Muscle of leg (tissue), 11 donors: ENCODE measurements around the gene CES4A. TPM values are rescaled to one million over a fixed set of nuclear protein-coding genes. Genes with fewer than 3 reads are reported as not detected.
"Not testable (repeated sequence)": the region's sequence is repeated elsewhere in the genome, so short reads cannot be mapped to it uniquely, and the experiment has no call there.

Source experiments
- DNase-seq: peaks from one replicate; pipeline ENCODE4 v3.0.0; 2013
- H3K27ac ChIP-seq: one replicate; pipeline ENCODE4 v1.5.1; 2013; ENCODE audit warnings: mild to moderate bottlenecking, low read length, control low read depth
- H3K27me3 ChIP-seq: one replicate; pipeline ENCODE4 v1.6.1; 2013; ENCODE audit warnings: low read length; ENCODE audit not compliant: control insufficient read depth, insufficient read depth
- H3K36me3 ChIP-seq: one replicate; pipeline ENCODE4 v1.6.1; 2013; ENCODE audit warnings: low read length; ENCODE audit not compliant: control insufficient read depth, insufficient read depth
- H3K4me1 ChIP-seq: one replicate; pipeline ENCODE4 v1.6.1; 2013; ENCODE audit warnings: low read length; ENCODE audit not compliant: control insufficient read depth, insufficient read depth
- H3K4me3 ChIP-seq: one replicate; pipeline ENCODE4 v1.5.1; 2013; ENCODE audit warnings: low read length, control low read depth
- H3K9me3 ChIP-seq: replicated peaks from 2 replicates; pipeline ENCODE4 v1.6.1; 2013; ENCODE audit warnings: low read depth, low read length; ENCODE audit not compliant: control insufficient read depth
- WGBS: methylation state at CpG from one replicate; pipeline ENCODE4 v1.1.5; 2013; ENCODE audit warnings: missing lambda C conversion rate; ENCODE audit not compliant: insufficient coverage; 5-methylcytosine and 5-hydroxymethylcytosine counted together
- polyA plus RNA-seq, 8 donors: library from polyadenylated mRNA; unstranded; fragments of 120-200 nt; gene quantifications; one replicate each; pipeline versions ENCODE4 v1.2.1 to v1.2.3, GENCODE V29; 2013; ENCODE audit warnings: inconsistent platforms in 1 of 8, low replicate concordance in 1 of 8; ENCODE audit not compliant: insufficient read length in 8 of 8, insufficient read depth in 1 of 8
- total RNA-seq: library from RNA; stranded (reverse); fragments of 120-200 nt; gene quantifications from one replicate; pipeline ENCODE4 v1.2.4, GENCODE V29; 2013

Gene CES4A
- total and polyA plus RNA-seq, 9 donors: 1.5 to 5.3 (median 3.2) TPM

GRCh38 chr16:66983033-66983432 is 5.4 kb upstream of the CES4A start:
- Histone ChIP-seq H3K4me1 (peaks cover 2% of the 10 kb centered on the region), H3K27me3 (peaks cover 4% of the 10 kb centered on the region), H3K36me3 (no peaks in the 10 kb centered on the region), H3K4me3 (no peak overlapping the region), H3K27ac (no peak overlapping the region), H3K9me3 (no peaks in the 10 kb centered on the region)
- WGBS: 96% methylated on average over 4 of the region's 9 CpGs
- no peak for DNase-seq

GRCh38 chr16:66984892-66985311 is 3.5 kb upstream of the CES4A start:
- Histone ChIP-seq H3K9me3 (no peaks in the 10 kb centered on the region), H3K4me1 (peaks cover 11% of the 10 kb centered on the region), H3K4me3 (no peak overlapping the region), H3K36me3 (no peaks in the 10 kb centered on the region), H3K27ac (no peak overlapping the region), H3K27me3 (no peaks in the 10 kb centered on the region)
- WGBS: 82% methylated on average over 3 of the region's 4 CpGs
- DNase-seq: no peak

- no peak overlapping the region for H3K4me3 ChIP-seq
- no peak overlapping the region for H3K27ac ChIP-seq
- no peaks in the 10 kb centered on the region for H3K27me3 ChIP-seq
- DNase-seq: no peak
- WGBS: no CpG with 5 or more reads among the region's 6 CpGs
- H3K9me3 ChIP-seq: no peaks in the 10 kb centered on the region
- peaks cover 11% of the 10 kb centered on the region for H3K4me1 ChIP-seq
- no peaks in the 10 kb centered on the region for H3K36me3 ChIP-seq
Observed at GRCh38 chr16:66986559-66986958, 1.8 kb upstream of the CES4A start.

- no CpG with 5 or more reads among the region's 2 CpGs for WGBS
- Histone ChIP-seq H3K27ac (no peak overlapping the region), H3K4me3 (no peak overlapping the region), H3K4me1 (peaks cover 11% of the 10 kb centered on the region), H3K9me3 (no peaks in the 10 kb centered on the region), H3K27me3 (no peaks in the 10 kb centered on the region), H3K36me3 (no peaks in the 10 kb centered on the region)
- DNase-seq: no peak
Observed at GRCh38 chr16:66991545-66992077, 3.2 kb downstream of the CES4A start.

GRCh38 chr16:66993558-66993957 is 5.2 kb downstream of the CES4A start:
- not testable (repeated sequence) for H3K27me3 ChIP-seq, DNase-seq, H3K9me3 ChIP-seq, H3K27ac ChIP-seq, H3K36me3 ChIP-seq, H3K4me3 ChIP-seq, H3K4me1 ChIP-seq
- 100% methylated on average over 5 of the region's 12 CpGs for WGBS

GRCh38 chr16:66996324-66996982 is 8.1 kb downstream of the CES4A start:
- WGBS: 100% methylated on average over 1 of the region's 6 CpGs
- H3K27me3 ChIP-seq: peaks cover 9% of the 10 kb centered on the region
- H3K4me1 ChIP-seq: peaks cover 11% of the 10 kb centered on the region
- no peak overlapping the region for H3K4me3 ChIP-seq
- no peaks in the 10 kb centered on the region for H3K36me3 ChIP-seq
- DNase-seq: no peak
- H3K27ac ChIP-seq: no peak overlapping the region
- no peaks in the 10 kb centered on the region for H3K9me3 ChIP-seq

GRCh38 chr16:66996983-66997358 is 8.6 kb downstream of the CES4A start:
- H3K27ac ChIP-seq: no peak overlapping the region
- no peaks in the 10 kb centered on the region for H3K36me3 ChIP-seq
- no peaks in the 10 kb centered on the region for H3K9me3 ChIP-seq
- peaks cover 13% of the 10 kb centered on the region for H3K4me1 ChIP-seq
- DNase-seq: no peak
- 42% methylated on average over 1 of the region's 3 CpGs for WGBS
- peaks cover 12% of the 10 kb centered on the region for H3K27me3 ChIP-seq
- no peak overlapping the region for H3K4me3 ChIP-seq

GRCh38 chr16:67000384-67001351 is 12.3 kb downstream of the CES4A start:
- Histone ChIP-seq H3K9me3 (no peaks in the 10 kb centered on the region), H3K27me3 (peaks cover 17% of the 10 kb centered on the region), H3K36me3 (peaks cover 2% of the 10 kb centered on the region), H3K27ac (no peak overlapping the region), H3K4me3 (peak overlapping the region; percentile 44), H3K4me1 (peaks cover 13% of the 10 kb centered on the region)
- DNase-seq: peak; percentile 47
- WGBS: 2% methylated on average over 70 of the region's 89 CpGs

GRCh38 chr16:67001726-67002125 is 13.3 kb downstream of the CES4A start:
- Histone ChIP-seq H3K27me3 (peaks cover 17% of the 10 kb centered on the region), H3K27ac (no peak overlapping the region), H3K9me3 (no peaks in the 10 kb centered on the region), H3K4me1 (peaks cover 13% of the 10 kb centered on the region), H3K36me3 (peaks cover 2% of the 10 kb centered on the region), H3K4me3 (no peak overlapping the region)
- WGBS: no CpG with 5 or more reads among the region's 3 CpGs
- no peak for DNase-seq
